ENCODE measurements around the gene FNDC3B.

FNDC3B gene

DNA sequence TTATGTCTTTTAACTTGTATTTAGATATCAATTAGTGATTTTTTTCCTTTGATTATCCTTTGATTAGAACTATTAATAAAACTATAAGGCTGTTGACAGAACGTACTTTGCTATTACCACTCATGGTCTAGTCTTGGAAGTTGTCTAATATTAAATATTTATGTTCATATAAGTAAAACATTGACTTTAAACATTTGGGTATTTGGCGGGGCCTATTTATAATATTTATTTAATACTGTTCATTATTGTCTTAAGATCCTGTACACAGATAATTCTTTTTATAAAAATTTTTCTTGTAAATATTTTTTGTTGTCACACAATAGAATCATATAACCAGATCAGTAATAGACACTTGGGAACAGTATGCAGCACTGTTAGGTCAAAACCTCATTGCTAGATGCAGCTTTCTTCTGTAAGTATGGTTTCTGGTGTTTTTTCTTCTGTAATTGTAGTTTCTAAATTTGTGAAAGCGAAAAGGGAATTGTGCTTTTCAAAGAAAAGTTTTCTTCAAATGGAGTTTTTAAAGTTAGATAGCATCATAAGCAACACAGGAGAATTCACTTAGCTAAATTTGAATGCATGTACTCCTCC, 93.4 kb downstream of the FNDC3B start:
- TF ChIP-seq, protein P1, sequence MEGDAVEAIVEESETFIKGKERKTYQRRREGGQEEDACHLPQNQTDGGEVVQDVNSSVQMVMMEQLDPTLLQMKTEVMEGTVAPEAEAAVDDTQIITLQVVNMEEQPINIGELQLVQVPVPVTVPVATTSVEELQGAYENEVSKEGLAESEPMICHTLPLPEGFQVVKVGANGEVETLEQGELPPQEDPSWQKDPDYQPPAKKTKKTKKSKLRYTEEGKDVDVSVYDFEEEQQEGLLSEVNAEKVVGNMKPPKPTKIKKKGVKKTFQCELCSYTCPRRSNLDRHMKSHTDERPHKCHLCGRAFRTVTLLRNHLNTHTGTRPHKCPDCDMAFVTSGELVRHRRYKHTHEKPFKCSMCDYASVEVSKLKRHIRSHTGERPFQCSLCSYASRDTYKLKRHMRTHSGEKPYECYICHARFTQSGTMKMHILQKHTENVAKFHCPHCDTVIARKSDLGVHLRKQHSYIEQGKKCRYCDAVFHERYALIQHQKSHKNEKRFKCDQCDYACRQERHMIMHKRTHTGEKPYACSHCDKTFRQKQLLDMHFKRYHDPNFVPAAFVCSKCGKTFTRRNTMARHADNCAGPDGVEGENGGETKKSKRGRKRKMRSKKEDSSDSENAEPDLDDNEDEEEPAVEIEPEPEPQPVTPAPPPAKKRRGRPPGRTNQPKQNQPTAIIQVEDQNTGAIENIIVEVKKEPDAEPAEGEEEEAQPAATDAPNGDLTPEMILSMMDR (IDR thresholded peaks at IDR 0.05; ENCODE audit: extremely low read depth, insufficient read depth, missing control alignments): no peak
- DNase-seq (ENCODE audit: low spot score): no peak
- in situ Hi-C loops (cut with MboI; ENCODE audit: low pct_unique_long_range_greater_than_20kb, low sequenced_read_pairs, unreplicated experiment): no loop called here

DNA sequence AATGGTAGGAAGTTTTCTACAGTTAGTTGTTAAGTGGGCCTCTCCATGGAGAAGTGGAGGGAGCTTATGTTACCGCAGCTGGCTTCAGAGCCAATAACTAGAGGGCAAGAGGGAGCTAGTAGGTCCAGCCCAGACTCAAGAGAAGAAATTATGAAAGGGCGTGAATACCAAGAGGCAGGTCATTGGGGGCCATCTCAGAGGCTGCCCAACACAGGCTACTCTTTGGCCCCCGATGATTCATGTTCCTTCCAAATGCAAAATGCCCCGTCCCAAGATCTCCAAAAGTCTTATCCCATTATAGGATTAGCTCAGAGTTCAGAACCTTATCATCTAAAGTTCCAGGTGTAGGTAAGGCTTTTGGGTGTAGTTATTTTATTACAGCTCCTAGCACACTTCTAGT, 94.5 kb downstream of the FNDC3B start:
- in situ Hi-C loops (cut with MboI; ENCODE audit: low pct_unique_long_range_greater_than_20kb, low sequenced_read_pairs, unreplicated experiment): no loop called here
- DNase-seq (ENCODE audit: low spot score): no peak
- TF ChIP-seq, protein P1 (IDR thresholded peaks at IDR 0.05; ENCODE audit: extremely low read depth, insufficient read depth, missing control alignments): no peak

DNA sequence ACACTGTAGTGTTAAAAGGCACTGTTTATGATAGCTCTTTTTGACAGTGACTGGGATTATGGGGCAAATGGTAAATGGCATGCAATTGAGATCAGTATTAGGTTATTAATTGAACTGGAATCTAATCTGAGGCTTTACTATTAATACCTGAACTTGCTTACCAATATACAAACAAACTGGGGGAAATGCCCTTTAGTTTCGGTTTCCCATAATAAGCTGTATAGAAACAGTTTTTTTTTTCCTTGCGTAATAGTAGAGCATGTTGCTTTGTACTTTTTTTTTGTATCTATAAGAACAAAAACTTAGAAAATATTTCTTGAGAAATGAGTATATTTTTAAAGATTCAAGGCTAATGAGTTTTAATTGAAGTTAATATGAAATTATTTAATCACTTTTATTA, 95.0 kb downstream of the FNDC3B start:
- in situ Hi-C loops (cut with MboI; ENCODE audit: low pct_unique_long_range_greater_than_20kb, low sequenced_read_pairs, unreplicated experiment): no loop called here
- peak; percentile 17 for DNase-seq (ENCODE audit: low spot score)
- TF ChIP-seq, protein P1 (IDR thresholded peaks at IDR 0.05; ENCODE audit: extremely low read depth, insufficient read depth, missing control alignments): no peak

DNA sequence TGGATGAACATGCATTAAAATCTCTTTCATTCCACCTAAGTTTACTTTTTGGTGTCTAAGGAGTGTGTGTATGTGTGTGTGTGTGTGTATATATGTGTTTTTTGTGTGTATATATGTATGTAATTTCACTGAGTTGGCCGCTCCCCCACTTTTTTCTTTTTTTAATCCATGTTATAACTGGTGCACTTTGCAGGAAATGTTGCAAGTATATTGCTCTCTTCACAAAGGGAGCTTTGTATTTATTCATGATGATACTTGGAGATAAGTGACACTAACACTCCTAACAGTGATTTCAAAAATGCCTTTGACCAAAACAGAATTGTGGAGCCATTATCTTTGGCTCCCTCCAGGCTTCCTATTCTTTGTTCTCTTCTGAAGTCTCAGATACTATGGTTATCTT, 95.8 kb downstream of the FNDC3B start:
- DNase-seq (ENCODE audit: low spot score): no peak
- TF ChIP-seq, protein P1 (IDR thresholded peaks at IDR 0.05; ENCODE audit: extremely low read depth, insufficient read depth, missing control alignments): no peak
- in situ Hi-C loops (cut with MboI; ENCODE audit: low pct_unique_long_range_greater_than_20kb, low sequenced_read_pairs, unreplicated experiment): no loop called here

DNA sequence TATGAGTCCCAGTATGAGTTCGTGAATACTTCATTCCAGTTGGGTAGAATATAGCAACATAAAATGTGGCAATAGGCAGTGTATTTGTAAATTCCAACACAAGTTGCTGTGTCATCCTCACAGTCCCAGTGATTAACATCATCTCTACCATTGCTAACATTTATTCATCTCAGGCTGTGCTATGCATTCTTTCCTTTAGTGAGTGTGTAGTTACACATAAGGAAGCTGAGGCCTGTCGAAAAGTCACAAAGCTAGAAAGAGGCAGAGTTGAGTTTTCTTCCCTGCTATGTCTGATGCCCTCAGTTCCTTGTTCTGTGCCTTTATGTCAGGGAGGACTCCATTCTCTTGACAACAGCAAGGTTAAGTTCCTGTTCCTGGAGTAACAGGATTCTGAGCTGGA, 96.4 kb downstream of the FNDC3B start:
- in situ Hi-C loops (cut with MboI; ENCODE audit: low pct_unique_long_range_greater_than_20kb, low sequenced_read_pairs, unreplicated experiment): no loop called here
- TF ChIP-seq, protein P1 (IDR thresholded peaks at IDR 0.05; ENCODE audit: extremely low read depth, insufficient read depth, missing control alignments): no peak

DNA sequence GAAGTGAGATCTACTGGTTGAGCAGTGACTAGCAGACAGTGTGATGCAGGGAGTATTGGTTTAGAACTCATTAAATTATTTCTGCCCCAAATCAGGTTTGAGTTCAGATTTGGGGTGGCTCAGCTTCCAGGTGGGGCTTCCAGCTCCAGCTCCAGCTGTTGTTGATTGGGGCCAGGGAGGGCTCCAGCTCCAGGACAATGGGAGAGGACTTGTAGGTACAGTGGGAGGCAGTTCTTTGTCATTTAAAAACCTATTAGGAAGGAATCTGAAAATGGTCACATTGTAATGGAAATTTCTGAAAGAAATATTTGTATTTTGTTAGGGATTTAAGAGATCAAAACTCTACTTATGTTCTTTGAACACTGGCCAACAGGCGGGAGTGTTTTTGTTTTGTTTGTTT, 97.0 kb downstream of the FNDC3B start:
- TF ChIP-seq, protein P1 (IDR thresholded peaks at IDR 0.05; ENCODE audit: extremely low read depth, insufficient read depth, missing control alignments): no peak
- DNase-seq (ENCODE audit: low spot score): no peak
- in situ Hi-C loops (cut with MboI; ENCODE audit: low pct_unique_long_range_greater_than_20kb, low sequenced_read_pairs, unreplicated experiment): no loop called here

More for the DNA sequence above, 96.4 kb downstream of the FNDC3B start:
- DNase-seq (ENCODE audit: low spot score): no peak

Data from GM13977 (cell line).